ENCODE data around the gene CALN1.

The CALN1 gene

GRCh38 chr7:72334066-72334465 lies 78.1 kb downstream of the CALN1 start:
- no peaks in the 10 kb centered on the region for H3K36me3 ChIP-seq (replicated peaks)
- no peaks in the 10 kb centered on the region for H3K27me3 ChIP-seq (ENCODE audit: low read depth)
- no peak overlapping the region for H3K4me3 ChIP-seq
- no peaks in the 10 kb centered on the region for H3K9me3 ChIP-seq
- in situ Hi-C loops (cut with MboI; ENCODE audit: low sequenced_read_pairs), result no loop called here
- DNase-seq (ENCODE audit: low spot score in 2 of 2), result no peak
- H3K4me1 ChIP-seq, result no peaks in the 10 kb centered on the region

- in situ Hi-C loops (cut with MboI; ENCODE audit: low sequenced_read_pairs), result no loop called here
- H3K27me3 ChIP-seq (ENCODE audit: low read depth), result no peaks in the 10 kb centered on the region
- H3K4me3 ChIP-seq, result no peak overlapping the region
- DNase-seq (ENCODE audit: low spot score in 2 of 2), result no peak
- H3K9me3 ChIP-seq, result no peaks in the 10 kb centered on the region
- H3K36me3 ChIP-seq (replicated peaks), result no peaks in the 10 kb centered on the region
- no peaks in the 10 kb centered on the region for H3K4me1 ChIP-seq
These were observed 85.3 kb downstream of the CALN1 start for GRCh38 chr7:72326811-72327210.

- in situ Hi-C loops (cut with MboI; ENCODE audit: low sequenced_read_pairs), result no loop called here
- no peak for DNase-seq (ENCODE audit: low spot score in 2 of 2)
- Histone ChIP-seq H3K4me3 (no peak overlapping the region), H3K9me3 (no peaks in the 10 kb centered on the region), H3K4me1 (no peaks in the 10 kb centered on the region), H3K36me3 (replicated peaks) (no peaks in the 10 kb centered on the region), H3K27me3 (ENCODE audit: low read depth) (no peaks in the 10 kb centered on the region)
These were observed 85.8 kb downstream of the CALN1 start for GRCh38 chr7:72326365-72326764.

GRCh38 chr7:72325561-72325960 lies 86.6 kb downstream of the CALN1 start:
- in situ Hi-C loops (cut with MboI; ENCODE audit: low sequenced_read_pairs), result no loop called here
- no peak for DNase-seq (ENCODE audit: low spot score in 2 of 2)
- Histone ChIP-seq H3K4me3 (no peak overlapping the region), H3K4me1 (no peaks in the 10 kb centered on the region), H3K9me3 (no peaks in the 10 kb centered on the region), H3K27me3 (ENCODE audit: low read depth) (no peaks in the 10 kb centered on the region), H3K36me3 (replicated peaks) (no peaks in the 10 kb centered on the region)

- Histone ChIP-seq H3K36me3 (replicated peaks) (no peaks in the 10 kb centered on the region), H3K4me3 (no peak overlapping the region), H3K9me3 (no peaks in the 10 kb centered on the region), H3K4me1 (no peaks in the 10 kb centered on the region), H3K27me3 (ENCODE audit: low read depth) (no peaks in the 10 kb centered on the region)
- no peak for DNase-seq (ENCODE audit: low spot score in 2 of 2)
- in situ Hi-C loops (cut with MboI; ENCODE audit: low sequenced_read_pairs), result no loop called here
These were observed 90.5 kb downstream of the CALN1 start for GRCh38 chr7:72321637-72322036.

- H3K4me1 ChIP-seq, result no peaks in the 10 kb centered on the region
- no peak for DNase-seq (ENCODE audit: low spot score in 2 of 2)
- no peaks in the 10 kb centered on the region for H3K9me3 ChIP-seq
- in situ Hi-C loops (cut with MboI; ENCODE audit: low sequenced_read_pairs), result no loop called here
- H3K36me3 ChIP-seq (replicated peaks), result no peaks in the 10 kb centered on the region
- no peaks in the 10 kb centered on the region for H3K27me3 ChIP-seq (ENCODE audit: low read depth)
- no peak overlapping the region for H3K4me3 ChIP-seq
These were observed 91.1 kb downstream of the CALN1 start for GRCh38 chr7:72321081-72321480.

- Histone ChIP-seq H3K4me3 (no peak overlapping the region), H3K27me3 (ENCODE audit: low read depth) (no peaks in the 10 kb centered on the region)
- in situ Hi-C loops (cut with MboI; ENCODE audit: low sequenced_read_pairs), result no loop called here
These were observed 94.8 kb downstream of the CALN1 start for GRCh38 chr7:72317341-72317740.

GRCh38 chr7:72316148-72316547 lies 96.0 kb downstream of the CALN1 start:
- DNase-seq (ENCODE audit: low spot score in 2 of 2), result no peak
- H3K9me3 ChIP-seq, result no peaks in the 10 kb centered on the region
- H3K4me3 ChIP-seq, result no peak overlapping the region
- H3K36me3 ChIP-seq (replicated peaks), result no peaks in the 10 kb centered on the region
- no peaks in the 10 kb centered on the region for H3K4me1 ChIP-seq
- no peaks in the 10 kb centered on the region for H3K27me3 ChIP-seq (ENCODE audit: low read depth)
- in situ Hi-C loops (cut with MboI; ENCODE audit: low sequenced_read_pairs), result no loop called here

More at GRCh38 chr7:72317341-72317740, 94.8 kb downstream of the CALN1 start:
- H3K4me1 ChIP-seq, result no peaks in the 10 kb centered on the region
- DNase-seq (ENCODE audit: low spot score in 2 of 2), result no peak
- H3K9me3 ChIP-seq, result no peaks in the 10 kb centered on the region
- no peaks in the 10 kb centered on the region for H3K36me3 ChIP-seq (replicated peaks)

GRCh38 chr7:72313906-72314305 lies 98.2 kb downstream of the CALN1 start:
- Histone ChIP-seq H3K36me3 (replicated peaks) (no peaks in the 10 kb centered on the region), H3K27me3 (ENCODE audit: low read depth) (no peaks in the 10 kb centered on the region), H3K4me1 (no peaks in the 10 kb centered on the region), H3K9me3 (no peaks in the 10 kb centered on the region), H3K4me3 (no peak overlapping the region)
- no peak for DNase-seq (ENCODE audit: low spot score in 2 of 2)
- in situ Hi-C loops (cut with MboI; ENCODE audit: low sequenced_read_pairs), result no loop called here

GRCh38 chr7:72310301-72310700 lies 101.8 kb downstream of the CALN1 start:
- Histone ChIP-seq H3K27me3 (ENCODE audit: low read depth) (no peaks in the 10 kb centered on the region), H3K4me1 (no peaks in the 10 kb centered on the region), H3K4me3 (no peak overlapping the region), H3K9me3 (no peaks in the 10 kb centered on the region), H3K36me3 (replicated peaks) (no peaks in the 10 kb centered on the region)
- in situ Hi-C loops (cut with MboI; ENCODE audit: low sequenced_read_pairs), result no loop called here
- no peak for DNase-seq (ENCODE audit: low spot score in 2 of 2)

- no peaks in the 10 kb centered on the region for H3K9me3 ChIP-seq
- H3K36me3 ChIP-seq (replicated peaks), result no peaks in the 10 kb centered on the region
- DNase-seq (ENCODE audit: low spot score in 2 of 2), result no peak
- H3K27me3 ChIP-seq (ENCODE audit: low read depth), result no peaks in the 10 kb centered on the region
- in situ Hi-C loops (cut with MboI; ENCODE audit: low sequenced_read_pairs), result no loop called here
- H3K4me1 ChIP-seq, result no peaks in the 10 kb centered on the region
- no peak overlapping the region for H3K4me3 ChIP-seq
These were observed 102.7 kb downstream of the CALN1 start for GRCh38 chr7:72309476-72309875.

- DNase-seq (ENCODE audit: low spot score in 2 of 2), result no peak
These were observed 103.2 kb downstream of the CALN1 start for GRCh38 chr7:72308986-72309385.

GRCh38 chr7:72307566-72307965 lies 104.6 kb downstream of the CALN1 start:
- no peaks in the 10 kb centered on the region for H3K9me3 ChIP-seq
- H3K4me3 ChIP-seq, result no peak overlapping the region
- no peaks in the 10 kb centered on the region for H3K27me3 ChIP-seq (ENCODE audit: low read depth)
- H3K36me3 ChIP-seq (replicated peaks), result no peaks in the 10 kb centered on the region
- no peaks in the 10 kb centered on the region for H3K4me1 ChIP-seq
- in situ Hi-C loops (cut with MboI; ENCODE audit: low sequenced_read_pairs), result no loop called here
- no peak for DNase-seq (ENCODE audit: low spot score in 2 of 2)

More at GRCh38 chr7:72308986-72309385, 103.2 kb downstream of the CALN1 start:
- Histone ChIP-seq H3K4me1 (no peaks in the 10 kb centered on the region), H3K4me3 (no peak overlapping the region), H3K9me3 (no peaks in the 10 kb centered on the region), H3K36me3 (replicated peaks) (no peaks in the 10 kb centered on the region), H3K27me3 (ENCODE audit: low read depth) (no peaks in the 10 kb centered on the region)
- in situ Hi-C loops (cut with MboI; ENCODE audit: low sequenced_read_pairs), result no loop called here

- DNase-seq (ENCODE audit: low spot score in 2 of 2), result no peak
- Histone ChIP-seq H3K4me3 (no peak overlapping the region), H3K27me3 (ENCODE audit: low read depth) (no peaks in the 10 kb centered on the region), H3K9me3 (no peaks in the 10 kb centered on the region), H3K36me3 (replicated peaks) (no peaks in the 10 kb centered on the region), H3K4me1 (no peaks in the 10 kb centered on the region)
- in situ Hi-C loops (cut with MboI; ENCODE audit: low sequenced_read_pairs), result no loop called here
These were observed 113.2 kb downstream of the CALN1 start for GRCh38 chr7:72298912-72299311.

- Histone ChIP-seq H3K9me3 (no peaks in the 10 kb centered on the region), H3K4me1 (no peaks in the 10 kb centered on the region), H3K27me3 (ENCODE audit: low read depth) (no peaks in the 10 kb centered on the region), H3K4me3 (no peak overlapping the region), H3K36me3 (replicated peaks) (no peaks in the 10 kb centered on the region)
- in situ Hi-C loops (cut with MboI; ENCODE audit: low sequenced_read_pairs), result no loop called here
- DNase-seq (ENCODE audit: low spot score in 2 of 2), result no peak
These were observed 114.0 kb downstream of the CALN1 start for GRCh38 chr7:72298091-72298490.

Data from HAP-1 (cell line).